Sigmoid colon (tissue), 7 donors: ENCODE measurements around the gene DRAM1. TPM values are rescaled to one million over a fixed set of nuclear protein-coding genes. Genes with fewer than 3 reads are reported as not detected.

Experiments
- DNase-seq: peaks from one replicate; pipeline ENCODE4 v3.0.0-alpha.2; 2019
- H3K27ac ChIP-seq, 4 donors: fragments of 200-600 bp; sonication (generic); one replicate each; pipeline ENCODE4 v1.5.1; 2016 to 2019; ENCODE audit warnings: mild to moderate bottlenecking in 1 of 4
- H3K27me3 ChIP-seq, 3 donors: fragments of 200-600 bp; sonication (generic); one replicate each; pipeline ENCODE4 v1.5.1; 2019; ENCODE audit warnings: mild to moderate bottlenecking in 1 of 3
- H3K36me3 ChIP-seq, 4 donors: fragments of 200-600 bp; sonication (generic); one replicate each; pipeline ENCODE4 v1.5.1; 2016 to 2019
- H3K4me1 ChIP-seq, 4 donors: fragments of 200-600 bp; sonication (generic); one replicate each; pipeline ENCODE4 v1.5.1; 2017 to 2019
- H3K4me3 ChIP-seq, 4 donors: fragments of 200-600 bp; sonication (generic); one replicate each; pipeline ENCODE4 v1.5.1; 2017 to 2019; ENCODE audit warnings: mild to moderate bottlenecking in 2 of 4, moderate library complexity in 1 of 4
- H3K9me3 ChIP-seq, 4 donors: fragments of 200-600 bp in 3 of 4; sonication (generic) in 3 of 4; one replicate each; pipeline versions ENCODE4 v1.5.1 to v1.6.1; 2013 to 2019
- EP300 ChIP-seq, 4 donors: sonication (generic); formaldehyde crosslinking; IDR thresholded peaks; one replicate each; pipeline ENCODE4 v1.6.1; 2017; ENCODE audit warnings: antibody characterized with exemption in 4 of 4
- POLR2A ChIP-seq, 2 donors: fragments of 450-650 bp; IDR thresholded peaks; one replicate each; pipeline ENCODE4 v1.6.1; 2016; ENCODE audit warnings: antibody characterized with exemption in 2 of 2, mild to moderate bottlenecking in 2 of 2, moderate library complexity in 2 of 2
- POLR2AphosphoS5 ChIP-seq, 4 donors: sonication (generic); formaldehyde crosslinking; IDR thresholded peaks; one replicate each; pipeline ENCODE4 v1.6.1; 2017; ENCODE audit warnings: antibody characterized with exemption in 4 of 4
- whole genome bisulfite sequencing, 2 donors: extraction: QIAGEN DNeasy Blood & Tissue Kit; methylation state at CpG; one replicate each; pipeline ENCODE4 v1.1.7; 2013; 5-methylcytosine and 5-hydroxymethylcytosine counted together
- intact Hi-C: fragments of 100-400 bp; cut with DNase I; formaldehyde crosslinking; loops from one replicate; pipeline ENCODE4 v1.15.1; 2023
- polyA plus RNA-seq, 3 donors: library from polyadenylated mRNA; stranded (reverse); fragments of 200-250 nt; gene quantifications; one replicate each; pipeline ENCODE4 v1.2.3, GENCODE V29; 2013
- small RNA-seq, 3 donors: library from RNA; depleted of rRNA; stranded (forward); fragments of <200 nt; gene quantifications; one replicate each; pipeline ENCODE3, GENCODE V24; 2016
- total RNA-seq, 4 donors: library from RNA; depleted of rRNA; stranded (reverse); fragments of >200 nt; gene quantifications; one replicate each; pipeline ENCODE4 v1.1.0, GENCODE V29; 2016
- TF ChIP-seq, protein P1 (sequence below), 4 experiments: fragments of 450-650 bp in 3 of 4; fragments of 200-600 bp in 1 of 4; IDR thresholded peaks; one replicate each; pipeline ENCODE4 v1.5.1; 2016 to 2019; ENCODE audit warnings: antibody characterized with exemption in 4 of 4, mild to moderate bottlenecking in 3 of 4, moderate library complexity in 2 of 4
- donor health status: healthy with polysubstance abuse.
- donor health status: Bipolar disorder and iron deficiency.
- donor health status: healthy.

DRAM1 gene
- total and polyA plus RNA-seq, 7 donors, result 4.2 to 21.6 (median 15.3) TPM

DNA sequence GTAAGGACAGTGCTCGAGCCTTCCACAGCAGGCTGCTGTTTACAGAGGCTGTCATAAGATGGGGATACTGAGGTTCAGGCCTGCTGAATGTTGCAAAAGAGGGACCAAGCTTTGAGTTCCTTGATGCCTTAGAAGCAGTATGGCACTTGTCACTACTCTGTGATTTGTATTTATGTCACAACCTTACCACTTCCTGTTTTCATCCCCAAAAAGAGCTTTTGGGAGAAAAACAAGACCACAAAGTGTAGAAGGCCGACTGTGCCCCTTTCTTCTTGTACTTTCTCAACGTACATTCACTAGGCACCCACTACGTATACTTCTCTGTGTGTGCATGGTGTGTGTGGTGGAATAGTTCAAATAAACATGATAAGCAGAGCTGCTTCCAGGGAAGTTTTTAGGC is 90.1 kb downstream of the DRAM1 start:
- Histone ChIP-seq H3K36me3 (no peaks in the 10 kb centered on the region), H3K27ac (no peak overlapping the region), H3K27me3 (no peaks in the 10 kb centered on the region), H3K4me3 (no peak overlapping the region), H3K9me3 (no peaks in the 10 kb centered on the region), H3K4me1 (no peaks in the 10 kb centered on the region)
- WGBS, 2 donors, result 49 to 75% methylated on average over 4 of the region's 4 CpGs
- intact Hi-C loops, result no loop called here
- no peak for TF ChIP-seq POLR2A (IDR thresholded peaks at IDR 0.05)
- TF ChIP-seq, protein P1, sequence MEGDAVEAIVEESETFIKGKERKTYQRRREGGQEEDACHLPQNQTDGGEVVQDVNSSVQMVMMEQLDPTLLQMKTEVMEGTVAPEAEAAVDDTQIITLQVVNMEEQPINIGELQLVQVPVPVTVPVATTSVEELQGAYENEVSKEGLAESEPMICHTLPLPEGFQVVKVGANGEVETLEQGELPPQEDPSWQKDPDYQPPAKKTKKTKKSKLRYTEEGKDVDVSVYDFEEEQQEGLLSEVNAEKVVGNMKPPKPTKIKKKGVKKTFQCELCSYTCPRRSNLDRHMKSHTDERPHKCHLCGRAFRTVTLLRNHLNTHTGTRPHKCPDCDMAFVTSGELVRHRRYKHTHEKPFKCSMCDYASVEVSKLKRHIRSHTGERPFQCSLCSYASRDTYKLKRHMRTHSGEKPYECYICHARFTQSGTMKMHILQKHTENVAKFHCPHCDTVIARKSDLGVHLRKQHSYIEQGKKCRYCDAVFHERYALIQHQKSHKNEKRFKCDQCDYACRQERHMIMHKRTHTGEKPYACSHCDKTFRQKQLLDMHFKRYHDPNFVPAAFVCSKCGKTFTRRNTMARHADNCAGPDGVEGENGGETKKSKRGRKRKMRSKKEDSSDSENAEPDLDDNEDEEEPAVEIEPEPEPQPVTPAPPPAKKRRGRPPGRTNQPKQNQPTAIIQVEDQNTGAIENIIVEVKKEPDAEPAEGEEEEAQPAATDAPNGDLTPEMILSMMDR (IDR thresholded peaks at IDR 0.05), result no peak
- no peak for TF ChIP-seq POLR2AphosphoS5 (IDR thresholded peaks at IDR 0.05)
- no peak for TF ChIP-seq EP300 (IDR thresholded peaks at IDR 0.05)
- DNase-seq, result no peak

DNA sequence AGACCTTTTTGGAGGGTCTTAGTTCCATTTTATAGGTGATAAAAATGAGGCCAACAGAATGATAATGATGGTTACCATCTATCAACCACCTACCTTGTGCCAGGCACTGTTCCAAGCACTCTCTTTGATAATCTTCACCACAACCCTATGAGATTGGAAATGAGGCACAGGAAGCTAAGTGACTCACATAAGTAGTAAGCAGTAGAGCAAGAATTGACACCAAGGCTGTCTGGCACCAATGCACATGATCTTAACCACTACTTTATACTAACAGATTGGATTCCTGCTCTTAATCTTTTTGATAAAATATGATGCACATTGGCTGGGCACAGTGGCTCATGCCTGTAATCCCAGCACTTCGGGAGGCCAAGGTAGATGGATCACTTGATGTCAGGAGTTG is 91.4 kb downstream of the DRAM1 start:
- 86 to 96% methylated on average over 1 of the region's 1 CpG for WGBS, 2 donors
- Histone ChIP-seq H3K9me3 (no peaks in the 10 kb centered on the region), H3K4me1 (peaks cover 0 to 5% (median 3%) of the 10 kb centered on the region in 4 donors), H3K4me3 (no peak overlapping the region), H3K36me3 (no peaks in the 10 kb centered on the region), H3K27ac (no peak overlapping the region), H3K27me3 (no peaks in the 10 kb centered on the region)
- no peak for TF ChIP-seq POLR2AphosphoS5 (IDR thresholded peaks at IDR 0.05)
- TF ChIP-seq, protein P1 (IDR thresholded peaks at IDR 0.05), result no peak
- TF ChIP-seq POLR2A (IDR thresholded peaks at IDR 0.05), result no peak
- TF ChIP-seq EP300 (IDR thresholded peaks at IDR 0.05), result no peak
- intact Hi-C loops, result no loop called here
- DNase-seq, result no peak

Small RNA genes within 50 kb of the gene (small RNA-seq; reads per million reads assigned to genes)
- gene RNA5SP369 (0 to 0.29 (median 0.11) reads per million in 3 donors), gene RNU6-1183P (0 reads per million in 3 donors)

Other genes with a start within 250 kb of the DRAM1 start
- 100 to 1,000 TPM in 2 of 4 donors, 10 to 100 TPM in 2; 49.9 to 118 (median 80.4) TPM for gene CHPT1, start 179.9 kb upstream of the DRAM1 start, total RNA-seq
- gene CHPT1, start 179.9 kb upstream of the DRAM1 start, polyA plus RNA-seq, result 10 to 100 TPM; 53.4 to 74.5 (median 58.1) TPM
- gene SYCP3, start 138.1 kb upstream of the DRAM1 start, total RNA-seq, result under 1 TPM in 2 of 4 donors, not detected in 2; 0.14 to 0.36 TPM
- under 1 TPM in 1 of 3 donors, not detected in 2; 0.19 TPM for gene SYCP3, start 138.1 kb upstream of the DRAM1 start, polyA plus RNA-seq
- 10 to 100 TPM; 22.7 to 42.2 (median 36.6) TPM for gene GNPTAB, start 46.6 kb upstream of the DRAM1 start, total RNA-seq
- gene GNPTAB, start 46.6 kb upstream of the DRAM1 start, polyA plus RNA-seq, result 10 to 100 TPM; 12.0 to 25.4 (median 13.8) TPM
- gene WASHC3, start 184.4 kb downstream of the DRAM1 start, total RNA-seq, result 100 to 1,000 TPM in 1 of 4 donors, 10 to 100 TPM in 3; 90.0 to 115 (median 95.6) TPM
- 10 to 100 TPM; 45.0 to 52.0 (median 45.9) TPM for gene WASHC3, start 184.4 kb downstream of the DRAM1 start, polyA plus RNA-seq
- 10 to 100 TPM; 16.1 to 24.3 (median 18.6) TPM for gene NUP37, start 242.5 kb downstream of the DRAM1 start, total RNA-seq
- gene NUP37, start 242.5 kb downstream of the DRAM1 start, polyA plus RNA-seq, result 10 to 100 TPM; 12.0 to 30.2 (median 22.2) TPM
- 1 to 10 TPM; 1.8 to 2.3 (median 1.9) TPM for gene PARPBP, start 242.6 kb downstream of the DRAM1 start, total RNA-seq
- gene PARPBP, start 242.6 kb downstream of the DRAM1 start, polyA plus RNA-seq, result 1 to 10 TPM; 1.2 to 7.9 (median 6.0) TPM